Fibroblast of lung (primary cell): Measurements from ENCODE around the gene KIF2A.

Experiments used
- CTCF ChIP-seq, 2 donors: IDR thresholded peaks in 1 of 2; conservative IDR thresholded peaks in 1 of 2; 1 replicate in 1 of 2; 2 replicates in 1 of 2; pipeline ENCODE4 v1.5.1; 2011 to 2012; ENCODE audit warnings: low read length in 2 of 2, control low read depth in 1 of 2, inconsistent platforms in 1 of 2, low read depth in 1 of 2, mild to moderate bottlenecking in 1 of 2
- EZH2 ChIP-seq: IDR thresholded peaks from 2 replicates; pipeline ENCODE4 v1.5.1; 2012; ENCODE audit warnings: low read length, control low read depth, mild to moderate bottlenecking; ENCODE audit errors: missing control alignments

GRCh38 chr5:62328772-62329491, 22.9 kb downstream of the KIF2A start:
- no peak for TF ChIP-seq CTCF (conservative IDR thresholded peaks at IDR 0.05 in 1 of 2, IDR thresholded peaks at IDR 0.05 in 1 of 2; ENCODE audit: low read depth in 1 of 2, low read length in 2 of 2)
- TF ChIP-seq EZH2: no peak
